ENCODE measurements around the gene RAB31.

DNA sequence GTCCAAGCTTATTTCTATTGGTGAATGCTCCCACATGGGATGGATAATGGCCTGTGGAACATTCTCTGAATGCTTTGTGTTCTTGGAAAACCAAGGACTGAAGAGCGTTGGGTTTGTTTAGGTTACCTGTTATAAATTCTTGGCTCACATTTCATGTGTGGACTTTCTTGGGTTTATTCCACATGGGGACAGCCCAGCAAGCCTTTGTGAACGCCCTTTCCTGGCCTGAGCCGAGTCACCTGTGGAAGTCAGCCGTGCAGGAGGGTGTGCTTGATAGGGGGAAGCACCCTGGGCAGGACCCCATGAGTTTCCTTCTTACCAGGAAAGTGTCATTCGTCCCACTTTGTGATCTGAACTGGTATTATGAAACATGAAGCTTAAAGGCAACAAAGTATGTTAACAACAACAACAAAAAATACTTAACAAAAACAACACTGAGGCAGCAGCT is 4.1 kb downstream of the RAB31 start:
- TF ChIP-seq, protein P1, sequence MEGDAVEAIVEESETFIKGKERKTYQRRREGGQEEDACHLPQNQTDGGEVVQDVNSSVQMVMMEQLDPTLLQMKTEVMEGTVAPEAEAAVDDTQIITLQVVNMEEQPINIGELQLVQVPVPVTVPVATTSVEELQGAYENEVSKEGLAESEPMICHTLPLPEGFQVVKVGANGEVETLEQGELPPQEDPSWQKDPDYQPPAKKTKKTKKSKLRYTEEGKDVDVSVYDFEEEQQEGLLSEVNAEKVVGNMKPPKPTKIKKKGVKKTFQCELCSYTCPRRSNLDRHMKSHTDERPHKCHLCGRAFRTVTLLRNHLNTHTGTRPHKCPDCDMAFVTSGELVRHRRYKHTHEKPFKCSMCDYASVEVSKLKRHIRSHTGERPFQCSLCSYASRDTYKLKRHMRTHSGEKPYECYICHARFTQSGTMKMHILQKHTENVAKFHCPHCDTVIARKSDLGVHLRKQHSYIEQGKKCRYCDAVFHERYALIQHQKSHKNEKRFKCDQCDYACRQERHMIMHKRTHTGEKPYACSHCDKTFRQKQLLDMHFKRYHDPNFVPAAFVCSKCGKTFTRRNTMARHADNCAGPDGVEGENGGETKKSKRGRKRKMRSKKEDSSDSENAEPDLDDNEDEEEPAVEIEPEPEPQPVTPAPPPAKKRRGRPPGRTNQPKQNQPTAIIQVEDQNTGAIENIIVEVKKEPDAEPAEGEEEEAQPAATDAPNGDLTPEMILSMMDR (IDR thresholded peaks at IDR 0.05 in 8 of 11, conservative IDR thresholded peaks at IDR 0.05 in 3 of 11): no peak
- TF ChIP-seq POLR2AphosphoS5 (IDR thresholded peaks at IDR 0.05): no peak
- no peak for TF ChIP-seq POLR2A (IDR thresholded peaks at IDR 0.05)
